GM19452 (cell line): ENCODE data around the gene NKTR.

Source experiments
- ATAC-seq: cut with Tn5 transposase; IDR thresholded peaks from one replicate; pipeline ENCODE4 v1.9.1; 2021; ENCODE audit not compliant: unreplicated experiment

The NKTR gene

GRCh38 chr3:42693530-42693930 is 93.0 kb downstream of the NKTR start:
- no peak for ATAC-seq

- no peak for ATAC-seq
Measured at GRCh38 chr3:42694366-42694765, 93.9 kb downstream of the NKTR start.

- ATAC-seq: no peak
Measured at GRCh38 chr3:42696356-42697288, 96.1 kb downstream of the NKTR start.

- ATAC-seq: no peak
Measured at GRCh38 chr3:42697289-42698051, 97.0 kb downstream of the NKTR start.
